Measurements from ENCODE around the gene TMEM14C.
A peak's percentile ranks its signal among the peaks of the same experiment; 100 is the strongest.

The TMEM14C gene

GRCh38 chr6:10722820-10723566, at the start of gene TMEM14C:
TMEM14C (plus strand) TSS chr6:10723070; CDS start chr6:10724614, 1,544 bp downstream.
- peak; percentile 26 to 74 (median 60) for DNase-seq

GRCh38 chr6:10676403-10676802, 46.5 kb upstream of the TMEM14C start:
- no peak for DNase-seq

- no peak for DNase-seq
Measured at GRCh38 chr6:10678456-10678855, 44.4 kb upstream of the TMEM14C start.

GRCh38 chr6:10681795-10682194, 41.1 kb upstream of the TMEM14C start:
- DNase-seq = no peak

- DNase-seq = no peak
Measured at GRCh38 chr6:10682355-10682988, 40.4 kb upstream of the TMEM14C start.

- no peak for DNase-seq
Measured at GRCh38 chr6:10684618-10685017, 38.3 kb upstream of the TMEM14C start.

- DNase-seq = no peak
Measured at GRCh38 chr6:10685092-10685915, 37.6 kb upstream of the TMEM14C start.

GRCh38 chr6:10686901-10687300, 36.0 kb upstream of the TMEM14C start:
- DNase-seq = no peak

GRCh38 chr6:10687582-10687981, 35.3 kb upstream of the TMEM14C start:
- DNase-seq = no peak

GRCh38 chr6:10690651-10691445, 32.0 kb upstream of the TMEM14C start:
- DNase-seq = no peak

GRCh38 chr6:10692965-10693538, 29.8 kb upstream of the TMEM14C start:
- DNase-seq = no peak

- peak; percentile 86 to 100 (median 95) for DNase-seq
Measured at GRCh38 chr6:10694302-10695085, 28.4 kb upstream of the TMEM14C start, which contains the start of the genes C6orf52 and PAK1IP1. C6orf52 (minus strand) TSS chr6:10694616; CDS start chr6:10687550, 7,066 bp downstream. PAK1IP1 (plus strand) TSS chr6:10694972; CDS start chr6:10694986, 14 bp downstream.

- no peak for DNase-seq
Measured at GRCh38 chr6:10695086-10695657, 27.7 kb upstream of the TMEM14C start.

- no peak for DNase-seq
Measured at GRCh38 chr6:10696655-10697054, 26.2 kb upstream of the TMEM14C start.

GRCh38 chr6:10713962-10714361, 8.9 kb upstream of the TMEM14C start:
- no peak for DNase-seq

GRCh38 chr6:10719296-10719963, 3.4 kb upstream of the TMEM14C start:
- DNase-seq = peak in 5 of 6 experiments; percentile 14 to 50 (median 24)

GRCh38 chr6:10719964-10720264, 3.0 kb upstream of the TMEM14C start:
- DNase-seq = peak in 1 of 6 experiments; percentile 24

GRCh38 chr6:10720265-10720959, 2.5 kb upstream of the TMEM14C start:
- peak; percentile 33 to 67 (median 50) for DNase-seq

- DNase-seq = peak in 2 of 6 experiments; percentile 31 to 35
Measured at GRCh38 chr6:10720960-10721849, 1.7 kb upstream of the TMEM14C start.
